NCI-H1417 (cell line): ENCODE data around the gene FOXI1.

Experiments used
- DNase-seq, 3 experiments: peaks; one replicate each; lab custom pipeline; 2025; lab: John Stamatoyannopoulos, UW

FOXI1 gene

DNA sequence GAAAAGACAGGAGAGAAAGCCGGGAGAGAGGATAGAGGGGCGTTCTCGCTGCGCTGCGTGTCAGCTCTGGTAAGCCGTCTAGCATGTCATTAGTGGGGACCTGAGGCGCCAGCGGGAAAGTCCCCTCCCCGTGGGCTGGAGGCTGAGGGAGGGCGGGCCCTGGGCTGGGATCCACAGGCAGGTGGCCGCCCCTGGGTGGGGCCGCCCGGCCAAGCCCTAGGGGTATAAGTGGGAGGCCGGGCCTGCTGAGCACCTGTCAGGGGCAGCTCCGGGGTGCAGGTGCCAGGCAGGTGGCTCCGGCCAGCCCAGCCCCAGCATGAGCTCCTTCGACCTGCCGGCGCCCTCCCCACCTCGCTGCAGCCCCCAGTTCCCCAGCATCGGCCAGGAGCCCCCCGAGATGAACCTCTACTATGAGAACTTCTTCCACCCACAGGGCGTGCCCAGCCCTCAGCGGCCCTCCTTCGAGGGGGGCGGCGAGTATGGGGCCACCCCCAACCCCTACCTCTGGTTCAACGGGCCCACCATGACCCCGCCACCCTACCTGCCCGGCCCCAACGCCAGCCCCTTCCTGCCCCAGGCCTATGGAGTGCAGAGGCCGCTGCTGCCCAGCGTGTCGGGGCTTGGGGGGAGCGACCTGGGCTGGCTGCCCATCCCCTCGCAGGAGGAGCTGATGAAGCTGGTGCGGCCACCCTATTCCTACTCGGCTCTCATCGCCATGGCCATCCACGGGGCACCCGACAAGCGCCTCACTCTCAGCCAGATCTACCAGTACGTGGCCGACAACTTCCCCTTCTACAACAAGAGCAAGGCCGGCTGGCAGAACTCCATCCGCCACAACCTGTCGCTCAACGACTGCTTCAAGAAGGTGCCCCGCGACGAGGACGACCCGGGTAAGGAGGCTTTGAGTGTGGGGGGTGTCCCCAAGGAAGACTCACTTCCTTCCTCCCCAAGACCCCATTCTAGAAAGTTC, at the start of gene FOXI1:
FOXI1 (plus strand) TSS at position 256 of the 970 bp plus-strand sequence; CDS start at position 317, 61 bp downstream.
- peak; percentile 1 to 13 (median 4) for DNase-seq

DNA sequence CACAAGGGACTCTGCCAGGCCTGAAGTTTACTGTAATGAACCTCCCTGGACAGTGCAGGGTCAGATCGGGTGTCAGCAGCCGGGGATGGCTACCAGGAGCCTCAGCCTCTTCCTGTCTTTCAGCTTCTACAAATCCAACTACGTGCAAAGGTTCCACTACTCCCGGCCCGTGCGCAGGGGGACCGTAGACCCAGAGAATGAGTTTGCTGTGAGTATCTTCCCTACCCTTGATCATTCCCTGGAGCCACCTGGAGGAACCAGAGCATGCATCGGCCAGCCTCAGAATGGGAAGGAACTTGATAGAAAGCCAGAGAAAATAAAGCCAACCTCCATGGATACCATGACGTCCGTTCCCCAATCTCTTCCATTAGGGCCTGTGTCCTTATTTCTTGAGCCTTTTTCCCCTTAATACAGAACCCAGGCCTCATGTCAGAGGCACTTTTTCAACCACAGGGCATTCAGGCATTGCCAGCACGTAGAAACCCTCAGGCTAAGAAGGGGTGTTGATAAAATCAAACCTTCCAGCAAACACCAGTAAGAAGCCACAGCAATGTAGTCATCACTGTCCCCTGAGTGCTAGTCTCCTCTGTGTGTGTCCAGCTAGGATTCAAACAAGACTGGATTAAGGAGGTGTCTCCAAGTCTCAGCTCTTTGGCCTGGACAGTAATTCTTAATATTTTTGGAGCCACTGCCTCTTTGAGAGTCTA, 49.0 kb upstream of the FOXI1 start:
- no peak for DNase-seq

DNA sequence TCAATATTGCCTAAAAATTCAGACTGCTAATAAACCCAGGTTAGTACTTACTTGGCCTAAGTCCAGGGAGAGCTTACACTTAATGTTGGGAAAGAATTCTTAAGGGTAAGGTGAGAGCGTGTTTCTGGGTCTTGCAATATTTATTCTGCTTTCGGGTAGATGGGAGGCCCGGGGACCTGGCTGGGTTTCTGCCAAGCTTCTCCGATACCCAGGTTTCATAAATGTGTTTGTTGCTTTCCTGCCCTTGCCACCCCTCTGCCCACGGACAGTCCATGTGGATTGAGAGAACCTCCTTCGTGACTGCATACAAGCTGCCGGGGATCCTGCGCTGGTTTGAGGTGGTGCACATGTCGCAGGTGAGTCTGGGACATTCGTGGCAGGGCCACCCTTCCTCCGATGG, 48.4 kb upstream of the FOXI1 start:
- DNase-seq: no peak

DNA sequence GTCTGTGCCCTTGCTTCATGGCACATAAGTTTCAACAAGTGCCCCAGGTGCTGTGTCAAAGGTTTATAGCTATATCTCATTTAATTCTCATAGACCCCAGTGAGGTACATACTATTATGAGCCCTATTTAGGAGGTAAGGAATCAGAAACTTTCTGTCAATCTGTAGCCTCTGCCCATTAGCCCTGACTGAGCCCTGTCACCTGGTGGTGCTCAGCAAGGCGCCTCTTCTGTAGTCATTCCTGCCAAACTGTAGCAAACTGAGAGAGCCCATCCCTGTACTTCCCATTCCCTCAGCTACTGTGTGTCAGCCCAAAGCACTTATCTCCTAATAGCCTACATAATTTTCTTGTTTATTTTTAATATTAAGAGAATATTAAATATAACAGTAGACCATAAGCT, 46.5 kb upstream of the FOXI1 start:
- no peak for DNase-seq

DNA sequence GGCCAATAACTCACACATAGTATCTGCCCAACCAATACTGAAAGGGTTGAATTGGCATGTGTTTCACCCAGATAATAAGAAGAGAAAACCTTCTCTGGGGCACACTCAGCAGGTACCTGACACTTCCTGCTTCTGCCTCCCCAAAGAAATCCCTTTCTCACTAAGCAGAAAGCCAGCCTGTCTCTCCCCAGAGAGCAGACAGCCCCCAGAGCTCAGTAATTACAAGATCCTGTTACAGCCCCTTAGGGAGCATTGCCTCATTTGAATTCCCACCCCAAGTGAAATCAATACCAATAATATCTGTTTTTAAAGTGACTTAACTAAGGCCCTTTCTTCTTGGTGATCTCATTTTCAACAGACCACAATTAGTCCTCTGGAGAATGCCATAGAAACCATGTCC, 38.5 kb upstream of the FOXI1 start:
- DNase-seq: no peak

DNA sequence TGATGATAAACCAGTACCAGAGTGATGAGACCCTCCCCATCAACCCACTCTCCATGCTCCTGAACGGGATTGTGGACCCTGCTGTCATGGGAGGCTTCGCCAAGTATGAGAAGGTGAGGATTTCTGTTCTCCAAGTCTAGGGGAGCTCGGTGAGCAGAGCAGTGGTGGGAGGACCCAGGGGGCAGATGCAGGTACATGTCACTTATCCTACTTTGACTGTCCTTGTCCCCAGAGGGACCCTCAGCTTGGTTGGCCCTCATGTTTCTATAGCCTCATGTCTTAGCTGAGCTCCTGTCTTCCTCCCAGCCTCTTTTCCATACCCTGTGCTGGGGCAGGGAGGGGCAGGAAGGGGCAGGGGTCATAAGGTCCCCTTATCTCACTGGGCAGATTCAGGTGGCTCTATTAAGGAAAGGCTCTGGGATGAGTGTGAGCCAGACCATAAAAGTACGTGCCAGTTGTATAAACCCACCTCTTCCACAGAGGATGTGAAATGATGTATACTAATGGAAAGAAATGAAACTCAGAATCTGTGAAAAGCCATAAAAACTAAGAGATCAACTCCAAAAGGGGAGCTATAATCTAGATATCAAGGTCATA, 38.0 kb upstream of the FOXI1 start:
- DNase-seq: no peak

DNA sequence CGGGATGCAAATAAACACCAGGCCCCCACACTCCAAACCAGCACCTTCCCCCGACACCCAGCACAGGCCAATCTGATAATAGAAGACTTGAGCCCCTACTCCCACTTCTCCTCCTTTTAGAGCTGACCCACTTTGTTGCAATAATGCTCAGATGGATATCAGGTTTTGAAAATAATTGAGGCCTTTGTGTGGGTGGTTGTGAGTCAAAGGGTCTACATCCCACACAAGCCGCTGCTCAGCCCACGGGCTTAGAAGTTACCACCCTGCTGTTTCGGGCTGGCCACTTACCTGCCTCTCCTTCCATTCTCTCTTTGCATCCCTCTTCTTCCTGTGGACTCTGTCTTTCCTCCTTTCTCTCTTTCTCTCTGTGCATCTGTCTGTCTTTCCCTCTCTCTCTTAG, 36.2 kb upstream of the FOXI1 start:
- no peak for DNase-seq

DNA sequence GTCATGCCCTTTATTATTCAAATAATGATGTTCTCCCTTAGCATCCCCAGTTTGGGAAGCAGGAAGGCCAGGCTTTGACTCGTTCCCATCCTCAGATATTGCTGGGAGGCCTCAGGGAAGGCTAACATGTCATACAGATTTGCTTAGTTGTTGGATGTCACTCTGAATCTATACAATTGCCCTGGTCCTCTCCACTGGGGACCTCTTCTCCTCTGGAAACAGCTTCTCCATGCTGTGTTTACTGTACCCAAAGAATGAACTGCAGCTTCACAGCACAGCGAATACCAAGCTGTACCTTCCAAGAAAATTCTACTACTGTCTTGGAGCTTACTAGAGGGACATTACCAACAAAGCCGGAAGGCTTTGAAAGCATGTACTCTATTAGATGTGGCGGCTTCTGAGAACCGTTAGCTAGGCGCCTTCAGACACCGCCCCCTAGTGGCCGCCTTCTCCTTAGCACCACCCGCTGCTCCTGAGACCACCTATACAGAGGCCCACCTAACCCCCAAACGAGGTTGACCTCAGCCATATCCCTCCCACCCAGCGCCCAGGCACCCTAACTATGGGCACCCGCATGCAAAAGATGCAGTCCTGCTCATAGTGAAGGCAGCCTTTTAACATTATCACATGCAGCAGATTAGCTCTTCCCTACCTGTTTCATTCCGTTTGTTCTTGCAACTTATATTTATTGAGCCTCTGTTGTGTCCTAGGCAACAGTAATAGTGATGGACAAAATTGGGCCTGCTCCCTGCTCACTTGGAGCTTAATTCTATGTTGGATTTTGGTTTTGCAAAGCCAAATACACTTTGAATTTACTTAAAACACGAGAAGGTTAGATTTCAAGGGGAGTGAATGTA, 34.9 kb upstream of the FOXI1 start:
- peak in 1 of 3 experiments; percentile 2 for DNase-seq

DNA sequence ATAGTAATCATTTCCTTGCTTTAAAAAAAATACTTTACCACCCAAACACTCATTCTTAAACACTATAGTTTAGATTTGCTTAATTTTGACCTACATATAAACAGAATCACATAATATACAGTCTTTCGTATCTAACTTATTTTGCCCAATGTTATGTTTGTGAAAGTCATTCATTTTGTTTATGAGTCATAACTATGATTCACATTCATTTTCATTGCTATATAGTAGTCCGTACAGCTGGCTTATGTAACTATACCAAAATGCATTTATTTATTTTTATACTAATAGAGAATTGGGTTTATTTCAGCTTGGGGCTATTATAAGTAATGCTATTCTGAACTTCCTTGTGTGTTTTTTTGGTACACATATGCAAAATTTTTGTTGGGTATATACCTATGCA, 33.9 kb upstream of the FOXI1 start:
- DNase-seq: no peak

DNA sequence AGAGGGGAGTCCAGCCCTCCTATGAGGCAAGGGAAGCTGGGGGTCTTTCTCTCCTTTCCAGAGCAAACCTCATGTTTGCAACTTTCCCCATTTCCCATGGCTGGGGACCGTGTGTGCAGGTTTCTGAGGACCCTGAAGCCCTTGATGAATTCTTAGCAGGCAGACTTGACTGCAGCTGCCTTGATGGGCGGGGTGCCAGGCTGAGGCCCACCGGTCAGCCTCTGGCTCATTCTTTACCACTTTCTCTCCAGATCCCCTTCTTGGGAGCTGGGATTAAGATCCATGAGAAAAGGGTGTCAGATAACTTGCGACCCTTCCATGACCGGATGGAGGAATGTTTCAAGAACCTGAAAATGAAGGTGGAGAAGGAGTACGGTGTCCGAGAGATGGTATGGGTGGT, 30.0 kb upstream of the FOXI1 start:
- no peak for DNase-seq

DNA sequence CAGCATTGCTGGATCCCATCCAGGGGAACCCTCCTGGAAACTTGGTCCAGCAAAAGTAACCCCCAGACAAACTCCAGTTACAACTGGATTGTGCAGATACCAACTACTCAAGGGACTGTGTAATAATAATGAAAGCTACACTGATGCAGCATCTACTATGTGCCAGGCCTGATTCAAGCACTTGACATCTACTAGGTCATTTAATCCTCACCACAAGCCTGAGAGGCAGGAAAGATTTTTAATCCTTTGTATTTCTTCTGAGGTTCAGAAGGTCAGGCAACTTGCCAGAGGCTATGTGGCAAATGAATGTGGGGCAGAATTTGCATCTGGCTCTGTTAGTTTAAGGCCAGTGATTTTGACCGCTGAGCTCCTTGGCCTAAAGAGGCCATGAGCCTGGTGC, 29.5 kb upstream of the FOXI1 start:
- no peak for DNase-seq

DNA sequence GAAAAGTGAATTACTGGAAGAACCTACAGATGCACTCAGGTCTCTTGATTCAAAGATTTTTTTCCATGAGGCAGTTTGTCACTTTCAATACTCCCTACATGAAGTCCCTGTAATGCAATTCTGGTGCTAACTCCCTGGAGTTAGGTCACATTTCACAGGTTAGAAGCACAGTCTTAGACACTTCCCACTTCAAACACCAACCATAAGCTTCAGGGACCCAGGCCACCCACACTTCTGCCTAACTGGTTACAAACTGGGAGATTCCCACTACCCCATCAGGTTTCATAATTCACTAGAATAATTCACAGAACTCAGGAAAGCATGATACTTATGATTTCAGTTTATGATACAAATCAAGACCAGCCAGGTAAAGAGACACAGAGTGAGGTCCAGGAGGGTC, 29.0 kb upstream of the FOXI1 start:
- DNase-seq: no peak

DNA sequence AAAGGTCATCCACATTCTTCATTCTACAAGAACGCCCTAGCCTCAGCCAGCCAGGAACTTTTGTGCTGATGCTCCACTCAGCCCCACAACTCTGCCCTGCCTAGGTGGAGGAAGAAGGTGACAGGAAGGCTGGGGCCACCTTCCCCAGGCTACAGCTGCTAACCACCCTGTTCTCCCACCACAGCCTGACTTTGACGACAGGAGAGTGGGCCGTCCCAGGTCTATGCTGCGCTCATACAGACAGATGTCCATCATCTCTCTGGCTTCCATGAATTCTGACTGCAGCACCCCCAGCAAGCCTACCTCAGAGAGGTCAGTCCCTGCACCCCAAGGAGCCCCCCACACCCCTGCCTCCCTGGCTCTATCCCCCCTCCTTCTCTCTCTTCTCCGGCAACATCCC, 28.2 kb upstream of the FOXI1 start:
- DNase-seq: no peak

DNA sequence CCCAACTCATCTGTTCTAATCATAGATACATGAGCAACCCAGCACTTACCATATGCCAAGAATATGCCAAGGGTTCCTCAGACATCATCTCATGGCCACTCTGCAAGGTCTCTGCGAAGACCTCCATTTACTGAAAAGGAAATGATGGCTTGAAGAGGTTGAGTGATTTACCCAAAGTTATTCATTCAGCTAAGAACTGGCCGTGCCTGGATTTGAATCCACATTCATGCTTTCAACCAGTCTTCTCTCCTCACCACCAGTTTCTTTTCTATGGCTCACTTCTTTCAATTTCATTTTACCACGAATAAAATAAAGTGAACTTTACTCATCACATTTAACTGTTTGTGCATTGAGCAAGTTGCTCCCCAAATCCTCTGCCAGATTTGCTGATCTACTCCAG, 27.2 kb upstream of the FOXI1 start:
- no peak for DNase-seq

DNA sequence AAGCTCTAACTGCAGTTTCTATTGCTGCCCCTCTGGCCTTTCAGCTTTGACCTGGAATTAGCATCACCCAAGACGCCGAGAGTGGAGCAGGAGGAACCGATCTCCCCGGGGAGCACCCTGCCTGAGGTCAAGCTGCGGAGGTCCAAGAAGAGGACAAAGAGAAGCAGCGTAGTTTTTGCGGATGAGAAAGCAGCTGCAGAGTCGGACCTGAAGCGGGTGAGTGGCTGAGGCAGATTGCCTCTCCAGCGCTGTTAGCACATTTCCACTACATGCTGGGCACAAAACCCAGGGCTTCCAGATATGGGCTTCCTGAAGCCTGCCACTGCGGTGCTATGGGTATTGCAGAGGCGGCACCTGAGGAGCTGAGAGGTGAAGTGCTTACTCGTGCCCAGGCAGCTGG, 26.8 kb upstream of the FOXI1 start:
- no peak for DNase-seq

DNA sequence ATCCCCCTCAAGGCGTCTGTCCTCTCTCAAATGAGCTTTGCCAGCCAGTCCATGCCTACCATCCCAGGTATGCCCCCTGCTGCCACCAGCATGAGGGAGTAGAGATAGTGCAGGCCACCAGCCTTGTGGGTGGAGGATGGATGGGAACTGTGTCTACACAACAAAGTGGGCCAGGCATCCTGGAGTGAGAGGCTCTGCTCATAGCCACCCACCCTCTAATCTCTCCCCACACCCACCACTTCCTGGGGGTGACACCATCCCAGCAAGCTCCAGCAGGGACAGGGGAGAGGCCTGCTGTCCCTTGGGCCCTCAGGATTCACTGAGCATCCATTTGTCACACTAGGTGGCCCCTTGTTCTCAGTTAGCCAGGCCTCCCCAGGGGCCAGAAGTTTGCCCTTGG, 25.5 kb upstream of the FOXI1 start:
- DNase-seq: no peak

DNA sequence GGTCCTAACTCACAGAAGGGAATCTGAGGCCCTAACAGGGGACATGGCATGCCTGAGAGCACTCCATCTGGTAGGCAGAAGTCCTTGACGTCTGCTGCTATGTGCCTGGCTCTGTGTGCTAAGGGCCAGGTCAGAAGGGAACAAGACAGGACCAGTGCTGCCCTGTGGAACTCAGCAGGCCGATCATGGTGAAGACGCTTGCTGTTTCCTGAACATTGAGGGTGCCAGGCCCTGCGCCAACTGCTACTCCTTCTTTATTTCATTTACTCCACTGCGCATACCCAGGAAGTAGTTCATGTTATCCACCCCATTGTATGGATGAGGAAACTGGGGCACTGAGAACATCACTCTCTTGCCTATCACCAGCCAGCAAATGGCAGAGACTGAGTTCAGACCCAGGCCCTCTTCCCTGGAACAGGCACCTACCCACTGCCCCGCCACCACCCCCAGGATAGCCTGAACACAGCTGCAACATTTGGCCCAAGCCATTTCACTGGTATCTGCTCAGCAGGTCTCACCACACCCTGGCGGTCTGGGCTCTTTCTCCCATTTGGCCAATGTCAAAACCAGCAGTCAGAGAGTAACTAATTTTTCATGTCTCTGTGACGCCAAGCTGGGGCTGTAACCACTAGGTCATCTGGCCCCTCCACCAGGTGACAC, 24.8 kb upstream of the FOXI1 start:
- DNase-seq: no peak

DNA sequence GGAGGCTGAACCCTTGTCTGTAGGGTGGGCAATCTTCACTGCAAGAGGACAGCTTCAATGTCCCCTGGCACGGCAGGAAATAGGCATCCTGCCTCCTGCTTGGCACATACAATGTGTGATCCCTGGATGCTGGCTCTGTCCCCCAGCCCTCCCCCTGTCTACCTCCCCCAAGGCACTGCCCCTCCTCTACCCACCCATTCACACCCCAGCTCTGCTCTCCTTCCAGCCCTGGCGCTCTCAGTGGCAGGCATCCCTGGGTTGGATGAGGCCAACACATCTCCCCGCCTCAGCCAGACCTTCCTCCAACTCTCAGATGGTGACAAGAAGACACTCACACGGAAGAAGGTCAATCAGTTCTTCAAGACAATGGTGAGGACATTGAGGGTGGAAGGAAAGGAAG, 24.1 kb upstream of the FOXI1 start:
- no peak for DNase-seq

DNA sequence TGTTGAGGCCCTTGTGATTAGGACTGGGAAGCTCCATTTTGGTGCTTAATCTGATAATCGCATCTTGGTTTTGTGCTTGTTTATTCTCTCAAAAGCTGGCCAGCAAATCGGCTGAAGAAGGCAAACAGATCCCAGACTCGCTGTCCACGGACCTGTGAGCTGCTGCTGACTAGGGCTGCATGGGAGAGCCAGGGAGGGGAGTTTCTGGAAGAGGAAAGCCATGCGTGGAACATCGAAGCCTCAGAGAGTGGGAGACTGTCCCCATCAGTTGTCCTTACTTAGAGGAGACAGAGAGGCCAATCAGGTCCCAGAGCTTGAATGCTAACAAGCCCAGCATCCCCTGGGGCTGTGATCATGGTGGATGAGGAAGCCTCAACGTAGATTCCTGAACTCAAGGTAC, 23.0 kb upstream of the FOXI1 start:
- no peak for DNase-seq

DNA sequence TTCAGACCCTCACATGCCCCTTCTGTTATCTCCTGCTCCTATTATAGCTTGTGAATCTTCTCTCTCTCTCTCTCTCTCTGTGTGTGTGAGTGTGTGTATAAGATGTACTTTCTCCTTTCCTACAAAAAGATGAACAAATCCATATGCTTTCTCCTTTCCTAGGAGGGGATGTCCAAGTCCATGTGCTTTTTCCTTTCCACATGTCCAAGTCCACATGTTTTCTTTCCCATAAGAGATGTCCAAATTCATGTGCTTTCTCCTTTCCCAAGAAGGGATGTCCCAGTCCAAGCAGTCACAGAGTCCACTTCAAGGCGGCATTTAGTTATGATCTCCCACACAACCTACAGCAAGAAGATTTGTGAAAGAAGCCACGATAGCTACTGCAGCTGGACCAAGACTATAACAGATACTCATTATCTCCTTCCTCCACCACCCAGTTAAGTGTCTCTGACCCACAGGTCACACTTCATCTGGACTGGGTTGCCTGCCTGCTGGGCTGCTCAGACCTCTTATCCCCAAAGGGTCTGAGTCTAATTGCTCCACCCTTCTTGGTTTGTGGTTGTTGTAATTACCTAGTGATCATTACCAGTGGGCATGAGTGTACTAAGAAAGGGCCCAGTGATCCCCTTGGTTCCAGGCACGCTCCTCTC, 18.4 kb upstream of the FOXI1 start:
- no peak for DNase-seq
